ENCODE data around the gene MCTP1.

- no peak for TF ChIP-seq CTCF (conservative IDR thresholded peaks at IDR 0.05; ENCODE audit: low read length)
- no peak for TF ChIP-seq EZH2phosphoT487 (IDR thresholded peaks at IDR 0.05; ENCODE audit: borderline replicate concordance)
Observed at GRCh38 chr5:94675965-94676618, 608.8 kb downstream of the MCTP1 start.
